NCI-H524 treated with DMSO at 0.1 percent for 48 hours (cell line): ENCODE results near the gene CFHR4.
"Not testable (repeated sequence)": the region's sequence is repeated elsewhere in the genome, so short reads cannot be mapped to it uniquely, and the experiment has no call there.

Source experiments
- DNase-seq: peaks from one replicate; lab custom pipeline; 2025; lab: John Stamatoyannopoulos, UW

Gene CFHR4

GRCh38 chr1:196887515-196888239 is at the start of gene CFHR4:
CFHR4 (plus strand) TSS chr1:196888052; CDS start chr1:196888151, 99 bp downstream.
- DNase-seq = no peak

GRCh38 chr1:196849613-196850492 is 38.0 kb upstream of the CFHR4 start:
- DNase-seq = not testable (repeated sequence)

- no peak for DNase-seq
Measured at GRCh38 chr1:196856053-196856452, 31.8 kb upstream of the CFHR4 start.

GRCh38 chr1:196857188-196857587 is 30.7 kb upstream of the CFHR4 start:
- DNase-seq = no peak

- DNase-seq = peak; percentile 1
Measured at GRCh38 chr1:196858811-196859210, 29.0 kb upstream of the CFHR4 start.

GRCh38 chr1:196860323-196860884 is 27.4 kb upstream of the CFHR4 start:
- no peak for DNase-seq

- no peak for DNase-seq
Measured at GRCh38 chr1:196861429-196861828, 26.4 kb upstream of the CFHR4 start.

GRCh38 chr1:196866974-196867373 is 20.9 kb upstream of the CFHR4 start:
- no peak for DNase-seq

- DNase-seq = no peak
Measured at GRCh38 chr1:196873385-196873784, 14.5 kb upstream of the CFHR4 start.

GRCh38 chr1:196875935-196876334 is 11.9 kb upstream of the CFHR4 start:
- no peak for DNase-seq

GRCh38 chr1:196877964-196878363 is 9.9 kb upstream of the CFHR4 start:
- no peak for DNase-seq

GRCh38 chr1:196886560-196886959 is 1.3 kb upstream of the CFHR4 start:
- not testable (repeated sequence) for DNase-seq

- DNase-seq = no peak
Measured at GRCh38 chr1:196890668-196891067, 2.8 kb downstream of the CFHR4 start.

- DNase-seq = no peak
Measured at GRCh38 chr1:196891251-196891650, 3.4 kb downstream of the CFHR4 start.

GRCh38 chr1:196896355-196896754 is 8.5 kb downstream of the CFHR4 start:
- no peak for DNase-seq

- no peak for DNase-seq
Measured at GRCh38 chr1:196897158-196897828, 9.4 kb downstream of the CFHR4 start.

GRCh38 chr1:196902344-196902743 is 14.5 kb downstream of the CFHR4 start:
- no peak for DNase-seq

GRCh38 chr1:196910215-196910614 is 22.4 kb downstream of the CFHR4 start:
- DNase-seq = no peak

- DNase-seq = not testable (repeated sequence)
Measured at GRCh38 chr1:196912283-196912682, 24.4 kb downstream of the CFHR4 start.

- DNase-seq = not testable (repeated sequence)
Measured at GRCh38 chr1:196926839-196927238, 39.0 kb downstream of the CFHR4 start.

- not testable (repeated sequence) for DNase-seq
Measured at GRCh38 chr1:196932853-196933252, 45.0 kb downstream of the CFHR4 start.

- DNase-seq = no peak
Measured at GRCh38 chr1:196933531-196934189, 45.8 kb downstream of the CFHR4 start.
